Activated B cell treated with CpG ODN at 0.5 μM for 24 hours (primary cell): ENCODE data around the gene MRPL18. TPM values are rescaled to one million over a fixed set of nuclear protein-coding genes. Genes with fewer than 3 reads are reported as not detected.
"Not testable (repeated sequence)": the region's sequence is repeated elsewhere in the genome, so short reads cannot be mapped to it uniquely, and the experiment has no call there.

ENCODE experiments used
- ATAC-seq: fragments of 200-7000 bp; cut with Tn5 transposase; one replicate; pipeline ENCODE4 v1.10.0; 2021; ENCODE audit warnings: low read depth, mild to moderate bottlenecking, moderate library complexity
- CTCF ChIA-PET: fragments of 350-600 bp; sonication (Branson Sonifier 250); formaldehyde crosslinking; loops from one replicate; lab custom pipeline; 2021; ENCODE audit warnings: antibody characterized with exemption; lab: Charles Lee
- POLR2A ChIA-PET: fragments of 350-600 bp; sonication (Branson Sonifier 250); formaldehyde crosslinking; loops from one replicate; lab custom pipeline; 2021; ENCODE audit warnings: antibody characterized with exemption; lab: Charles Lee
- DNase-seq: peaks from one replicate; pipeline ENCODE4 v3.0.0; 2022
- H3K27ac Mint-ChIP-seq: one replicate; pipeline ENCODE4 v1.8.0; 2020; ENCODE audit warnings: mixed read lengths
- H3K27me3 Mint-ChIP-seq: one replicate; pipeline ENCODE4 v1.8.0; 2021; ENCODE audit warnings: mixed read lengths
- H3K36me3 Mint-ChIP-seq: one replicate; pipeline ENCODE4 v1.8.0; 2021; ENCODE audit warnings: low read depth, mixed read lengths
- H3K4me1 Mint-ChIP-seq: one replicate; pipeline ENCODE4 v1.8.0; 2021; ENCODE audit warnings: mixed read lengths
- H3K4me3 Mint-ChIP-seq: one replicate; pipeline ENCODE4 v1.8.0; 2020; ENCODE audit warnings: mild to moderate bottlenecking, mixed read lengths
- H3K9me3 Mint-ChIP-seq: one replicate; pipeline ENCODE4 v1.8.0; 2020; ENCODE audit warnings: mixed read lengths
- intact Hi-C: fragments of 100-400 bp; cut with micrococcal nuclease; formaldehyde crosslinking; loops from one replicate; pipeline ENCODE4 v1.15.1; 2024
- total RNA-seq: library from RNA; stranded (reverse); gene quantifications from 2 replicates; pipeline ENCODE4 v1.2.3, GENCODE V29; 2022
- TF ChIP-seq, protein P1 (sequence below): fragments of 200-600 bp; IDR thresholded peaks from one replicate; pipeline ENCODE4 v1.8.0; 2022; ENCODE audit warnings: antibody characterized with exemption, mild to moderate bottlenecking

MRPL18 gene
- total RNA-seq, 1 donor from 2014 or later: 44.7 TPM

DNA sequence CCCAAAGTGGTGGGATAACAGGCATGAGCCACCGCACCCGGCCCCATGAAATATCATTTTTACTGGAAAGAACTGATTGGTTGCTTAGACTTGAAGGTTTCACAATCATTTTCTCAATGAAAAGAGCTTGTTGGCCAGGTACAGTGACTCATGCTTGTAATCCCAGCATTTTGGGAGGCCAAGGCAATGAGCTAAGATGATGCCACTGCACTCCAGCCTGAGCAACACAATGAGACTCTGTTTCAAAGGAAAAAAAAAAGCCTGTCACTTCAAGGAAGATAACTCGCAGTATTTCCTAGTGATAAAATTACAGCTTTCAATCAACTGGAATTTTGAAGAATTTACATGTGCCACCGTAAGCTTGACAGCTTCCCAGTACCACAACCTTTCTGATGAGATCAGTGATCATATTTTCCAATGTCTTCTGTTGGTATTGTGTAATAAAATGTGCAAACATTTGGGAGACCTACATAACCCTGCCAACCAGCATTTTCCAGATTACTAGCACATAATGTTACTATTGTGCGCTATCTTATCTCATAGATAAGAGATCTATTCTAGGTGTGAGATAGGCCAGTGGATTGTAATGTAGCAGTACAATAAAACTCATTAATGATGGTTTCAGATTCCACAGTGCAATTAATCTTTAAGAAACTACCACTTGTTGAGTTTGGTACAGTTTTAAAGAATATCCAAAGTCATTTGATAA, 17.0 kb downstream of the MRPL18 start:
- TF ChIP-seq, protein P1, sequence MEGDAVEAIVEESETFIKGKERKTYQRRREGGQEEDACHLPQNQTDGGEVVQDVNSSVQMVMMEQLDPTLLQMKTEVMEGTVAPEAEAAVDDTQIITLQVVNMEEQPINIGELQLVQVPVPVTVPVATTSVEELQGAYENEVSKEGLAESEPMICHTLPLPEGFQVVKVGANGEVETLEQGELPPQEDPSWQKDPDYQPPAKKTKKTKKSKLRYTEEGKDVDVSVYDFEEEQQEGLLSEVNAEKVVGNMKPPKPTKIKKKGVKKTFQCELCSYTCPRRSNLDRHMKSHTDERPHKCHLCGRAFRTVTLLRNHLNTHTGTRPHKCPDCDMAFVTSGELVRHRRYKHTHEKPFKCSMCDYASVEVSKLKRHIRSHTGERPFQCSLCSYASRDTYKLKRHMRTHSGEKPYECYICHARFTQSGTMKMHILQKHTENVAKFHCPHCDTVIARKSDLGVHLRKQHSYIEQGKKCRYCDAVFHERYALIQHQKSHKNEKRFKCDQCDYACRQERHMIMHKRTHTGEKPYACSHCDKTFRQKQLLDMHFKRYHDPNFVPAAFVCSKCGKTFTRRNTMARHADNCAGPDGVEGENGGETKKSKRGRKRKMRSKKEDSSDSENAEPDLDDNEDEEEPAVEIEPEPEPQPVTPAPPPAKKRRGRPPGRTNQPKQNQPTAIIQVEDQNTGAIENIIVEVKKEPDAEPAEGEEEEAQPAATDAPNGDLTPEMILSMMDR: no peak
- Mint-ChIP-seq H3K27me3 (no peaks in the 10 kb centered on the region), H3K9me3 (no peaks in the 10 kb centered on the region), H3K4me1 (no peaks in the 10 kb centered on the region), H3K27ac (no peak overlapping the region), H3K36me3 (no peaks in the 10 kb centered on the region), H3K4me3 (no peak overlapping the region)
- ChIA-PET CTCF (no interaction called here), POLR2A (no interaction called here)
- intact Hi-C loops: no loop called here
- DNase-seq (no peak), ATAC-seq (no peak)

DNA sequence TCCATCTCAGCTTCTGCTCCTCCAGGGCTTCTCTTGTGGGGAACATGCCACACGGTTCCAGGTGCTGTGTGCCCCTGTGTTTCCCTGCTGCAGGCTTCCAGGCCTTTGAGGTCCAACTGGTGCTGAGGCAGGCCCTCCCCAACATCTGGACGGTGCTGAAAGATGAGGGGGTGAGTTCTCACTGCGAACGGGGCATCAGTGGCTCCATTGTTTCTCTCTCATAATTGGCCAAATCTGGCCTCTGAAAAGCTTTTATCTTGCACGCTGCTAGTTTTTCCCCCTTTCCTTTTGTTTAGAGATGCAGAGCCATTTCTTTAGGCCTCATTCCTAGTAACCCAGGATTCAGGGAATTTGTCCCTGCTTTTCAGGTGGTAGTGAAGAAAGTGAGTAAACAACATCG, 18.4 kb downstream of the MRPL18 start:
- Mint-ChIP-seq H3K27me3 (no peaks in the 10 kb centered on the region), H3K36me3 (no peaks in the 10 kb centered on the region), H3K4me1 (no peaks in the 10 kb centered on the region), H3K27ac (no peak overlapping the region), H3K9me3 (no peaks in the 10 kb centered on the region), H3K4me3 (no peak overlapping the region)
- intact Hi-C loops: no loop called here
- no peak for DNase-seq
- POLR2A ChIA-PET: no interaction called here
- TF ChIP-seq, protein P1: no peak
- CTCF ChIA-PET: no interaction called here
- ATAC-seq: no peak

DNA sequence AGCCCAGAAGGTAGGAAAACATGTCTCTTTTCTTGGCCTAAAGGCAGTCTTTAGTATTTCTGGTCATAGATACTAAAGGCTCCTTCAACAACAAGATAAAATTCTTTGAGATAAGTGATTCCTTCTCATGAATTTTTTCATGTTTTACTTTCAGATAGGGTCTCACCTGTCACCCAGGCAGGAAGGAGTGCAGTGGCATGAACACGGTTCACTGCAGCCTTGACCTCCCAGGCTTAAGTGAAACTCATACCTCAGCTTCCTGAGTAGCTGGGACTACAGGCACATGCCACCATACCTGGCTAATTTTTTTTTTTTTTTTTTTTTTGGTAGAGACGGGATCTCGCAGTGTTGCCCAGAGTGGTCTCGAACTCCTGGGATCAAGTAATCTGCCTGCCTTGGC, 18.9 kb downstream of the MRPL18 start:
- H3K9me3 Mint-ChIP-seq: no peaks in the 10 kb centered on the region
- intact Hi-C loops: no loop called here
- ChIA-PET CTCF (no interaction called here), POLR2A (no interaction called here)
- DNase-seq: no peak
- TF ChIP-seq, protein P1: no peak
- H3K4me1 Mint-ChIP-seq: no peaks in the 10 kb centered on the region
- no peak for ATAC-seq
- H3K36me3 Mint-ChIP-seq: no peaks in the 10 kb centered on the region
- H3K27ac Mint-ChIP-seq: no peak overlapping the region
- no peak overlapping the region for H3K4me3 Mint-ChIP-seq
- no peaks in the 10 kb centered on the region for H3K27me3 Mint-ChIP-seq

DNA sequence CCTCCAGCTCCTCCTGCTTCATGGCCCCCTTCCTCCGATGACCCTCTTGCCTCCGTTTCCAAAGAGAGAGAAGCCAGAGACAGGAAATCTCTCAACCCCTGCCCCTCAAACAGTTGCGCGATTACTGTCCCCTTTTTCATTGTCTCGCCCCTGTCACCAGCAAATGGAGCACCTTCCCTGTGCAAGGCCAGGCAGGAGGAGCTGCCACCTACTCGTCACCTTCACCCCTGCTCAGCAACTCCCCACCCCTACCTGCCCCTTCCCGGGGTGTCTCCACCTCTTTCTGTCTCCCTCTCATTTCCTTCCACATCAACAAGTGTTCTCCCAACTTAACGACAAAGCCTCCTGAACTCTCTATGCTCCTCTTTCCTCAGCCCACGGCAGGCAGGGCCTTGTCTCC, 23.5 kb downstream of the MRPL18 start:
- TF ChIP-seq, protein P1: no peak
- DNase-seq: no peak
- no peak for ATAC-seq
- Mint-ChIP-seq H3K36me3 (no peaks in the 10 kb centered on the region), H3K27me3 (no peaks in the 10 kb centered on the region), H3K4me3 (no peak overlapping the region), H3K4me1 (no peaks in the 10 kb centered on the region), H3K27ac (no peak overlapping the region), H3K9me3 (no peaks in the 10 kb centered on the region)
- CTCF ChIA-PET: no interaction called here
- POLR2A ChIA-PET: no interaction called here
- intact Hi-C loops: no loop called here

DNA sequence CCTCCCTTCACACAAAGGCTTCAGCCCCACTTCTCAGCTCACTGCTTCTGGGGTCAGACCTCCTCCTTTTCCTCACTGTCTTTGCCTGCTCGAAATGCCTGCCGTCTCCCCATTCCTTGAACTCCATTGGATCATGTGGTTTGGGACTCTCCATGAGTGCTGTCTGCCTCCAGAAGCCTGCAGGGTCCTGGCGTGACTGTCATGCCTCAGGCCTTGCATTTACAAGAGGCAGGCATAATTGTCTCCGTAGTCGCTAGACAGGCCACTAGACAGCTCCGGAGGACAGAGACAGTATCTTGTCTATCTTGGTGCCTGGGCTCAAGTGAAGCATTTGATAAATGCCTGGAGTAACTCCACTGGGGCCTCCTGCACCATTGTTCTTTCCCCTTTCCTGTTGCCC, 25.1 kb downstream of the MRPL18 start:
- Mint-ChIP-seq H3K36me3 (no peaks in the 10 kb centered on the region), H3K27me3 (no peaks in the 10 kb centered on the region), H3K9me3 (no peaks in the 10 kb centered on the region), H3K4me3 (no peak overlapping the region), H3K4me1 (peaks cover 11% of the 10 kb centered on the region), H3K27ac (no peak overlapping the region)
- ChIA-PET POLR2A (no interaction called here), CTCF (no interaction called here)
- intact Hi-C loops: no loop called here
- DNase-seq (no peak), ATAC-seq (no peak)
- TF ChIP-seq, protein P1: no peak

DNA sequence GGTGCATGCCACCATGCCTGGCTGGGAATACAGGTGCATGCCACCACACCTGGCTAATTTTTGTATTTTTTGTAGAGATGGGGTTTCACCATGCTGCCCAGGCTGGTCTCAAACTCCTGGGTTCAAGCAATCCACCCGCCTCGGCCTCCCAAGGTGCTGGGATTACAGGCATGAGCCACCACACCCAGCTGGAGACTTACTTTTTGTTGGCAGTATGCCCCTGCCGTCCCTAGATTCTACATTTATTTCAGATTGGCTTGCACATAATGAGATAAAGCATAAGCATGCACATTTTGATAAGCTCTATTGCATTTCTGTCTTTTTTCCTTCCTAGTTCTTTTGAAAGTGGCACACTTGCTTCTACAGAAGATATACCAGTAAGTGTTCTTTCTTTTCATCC, 26.5 kb downstream of the MRPL18 start:
- H3K27ac Mint-ChIP-seq, CTCF ChIA-PET, H3K27me3 Mint-ChIP-seq: not testable (repeated sequence)

More for the DNA sequence above, 26.5 kb downstream of the MRPL18 start:
- H3K4me1 Mint-ChIP-seq: peaks cover 21% of the 10 kb centered on the region
- POLR2A ChIA-PET, H3K4me3 Mint-ChIP-seq, H3K9me3 Mint-ChIP-seq, intact Hi-C loops, DNase-seq, ATAC-seq, H3K36me3 Mint-ChIP-seq: not testable (repeated sequence)
